GM18867 (cell line): ENCODE results near the gene CD40.

ENCODE experiments used
- ATAC-seq: cut with Tn5 transposase; IDR thresholded peaks from one replicate; pipeline ENCODE4 v1.9.1; 2021; ENCODE audit warnings: mild to moderate bottlenecking, moderate library complexity; ENCODE audit not compliant: unreplicated experiment

The CD40 gene

DNA sequence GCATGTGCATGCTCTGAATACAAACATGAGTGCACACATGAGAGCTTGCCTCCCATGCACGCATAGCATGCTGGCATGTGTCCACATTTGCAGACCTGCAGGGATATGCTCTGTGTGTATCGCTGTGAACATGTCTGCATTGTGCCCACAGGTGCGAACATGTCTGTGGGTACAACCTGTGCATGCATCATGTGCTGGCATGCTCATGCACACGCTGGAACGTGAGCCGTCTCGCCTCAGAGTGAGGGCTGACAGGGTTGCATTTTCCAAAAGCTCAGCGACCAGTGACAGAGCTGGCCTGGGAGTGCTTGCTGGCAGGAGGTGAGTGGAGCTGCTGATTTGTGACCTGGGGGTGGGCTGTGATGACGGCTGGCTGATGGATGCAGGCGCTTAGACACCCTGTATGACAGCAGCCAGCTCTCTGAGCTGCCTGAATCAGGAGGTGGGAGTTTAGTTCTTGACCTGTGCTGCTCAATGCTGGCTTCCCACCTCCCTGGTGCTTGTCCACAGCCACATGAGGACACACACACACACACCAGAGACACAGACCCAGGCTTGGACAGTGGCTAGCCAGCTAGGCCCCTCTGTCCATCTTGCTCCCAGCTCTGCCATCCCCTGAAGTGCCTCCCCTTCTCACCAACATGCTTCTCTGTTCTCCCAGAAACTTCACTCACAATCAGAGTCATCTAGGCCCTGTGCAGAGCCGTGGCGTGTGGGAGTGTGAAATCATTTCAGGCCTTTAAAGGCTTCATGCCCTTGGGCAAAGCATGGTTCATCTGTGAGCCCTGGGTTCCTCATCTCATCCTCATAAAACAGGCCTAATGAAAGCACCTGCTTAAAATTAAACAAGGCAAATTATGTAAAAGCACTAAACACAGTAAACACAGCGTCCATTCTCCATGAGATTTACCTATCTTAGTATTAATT, 51.4 kb downstream of the CD40 start:
- no peak for ATAC-seq

GRCh38 chr20:46171476-46171875, 53.4 kb downstream of the CD40 start:
- no peak for ATAC-seq

- no peak for ATAC-seq
Observed at GRCh38 chr20:46171909-46172308, 53.8 kb downstream of the CD40 start.

DNA sequence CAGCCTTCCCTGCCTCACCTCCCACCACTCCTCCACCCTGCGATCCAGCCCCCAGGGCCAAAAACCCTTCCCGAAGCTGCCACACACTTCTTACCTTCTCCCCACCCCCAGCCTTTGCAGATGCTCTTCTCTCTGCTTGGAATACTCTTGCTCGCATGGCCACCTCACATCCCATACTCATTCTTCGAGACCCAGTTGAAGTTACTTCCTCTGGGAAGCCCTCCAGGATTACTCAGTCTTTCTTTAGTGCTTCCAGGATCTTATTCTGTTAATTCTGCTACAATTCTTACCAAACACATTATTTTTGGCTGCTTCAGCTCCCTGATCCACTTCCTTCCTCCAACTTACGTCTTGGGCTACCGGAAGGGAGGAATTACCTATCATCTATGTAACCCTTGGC, 54.3 kb downstream of the CD40 start:
- ATAC-seq, result no peak

DNA sequence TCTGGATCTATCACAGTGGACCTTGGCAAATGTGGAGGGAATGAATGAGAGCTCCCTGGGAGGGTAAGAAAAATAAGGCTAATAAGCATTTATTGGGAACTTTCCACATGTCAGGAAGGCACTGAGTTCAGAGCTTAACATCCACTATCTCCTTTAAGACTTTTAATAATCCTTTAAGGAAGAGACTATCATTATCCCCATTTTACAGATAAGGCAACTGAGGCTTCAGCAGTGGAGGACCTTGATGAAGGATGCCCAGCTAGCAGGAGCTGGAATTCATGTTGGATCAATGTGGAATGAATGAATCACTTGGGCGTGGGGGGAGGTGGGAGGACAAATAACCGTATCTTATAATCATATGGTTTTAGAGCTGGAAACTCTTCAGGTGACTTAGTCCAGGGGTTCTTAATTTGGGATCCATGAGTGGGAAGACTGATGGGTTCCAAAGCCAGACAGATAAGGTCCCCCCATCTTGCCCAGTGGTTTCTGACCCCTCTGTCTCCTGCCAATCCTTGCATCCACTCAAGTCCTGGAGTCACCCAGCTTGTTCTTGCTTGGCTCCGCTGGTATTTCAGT, 54.9 kb downstream of the CD40 start:
- no peak for ATAC-seq

GRCh38 chr20:46173652-46174468, 55.7 kb downstream of the CD40 start:
- ATAC-seq, result no peak

DNA sequence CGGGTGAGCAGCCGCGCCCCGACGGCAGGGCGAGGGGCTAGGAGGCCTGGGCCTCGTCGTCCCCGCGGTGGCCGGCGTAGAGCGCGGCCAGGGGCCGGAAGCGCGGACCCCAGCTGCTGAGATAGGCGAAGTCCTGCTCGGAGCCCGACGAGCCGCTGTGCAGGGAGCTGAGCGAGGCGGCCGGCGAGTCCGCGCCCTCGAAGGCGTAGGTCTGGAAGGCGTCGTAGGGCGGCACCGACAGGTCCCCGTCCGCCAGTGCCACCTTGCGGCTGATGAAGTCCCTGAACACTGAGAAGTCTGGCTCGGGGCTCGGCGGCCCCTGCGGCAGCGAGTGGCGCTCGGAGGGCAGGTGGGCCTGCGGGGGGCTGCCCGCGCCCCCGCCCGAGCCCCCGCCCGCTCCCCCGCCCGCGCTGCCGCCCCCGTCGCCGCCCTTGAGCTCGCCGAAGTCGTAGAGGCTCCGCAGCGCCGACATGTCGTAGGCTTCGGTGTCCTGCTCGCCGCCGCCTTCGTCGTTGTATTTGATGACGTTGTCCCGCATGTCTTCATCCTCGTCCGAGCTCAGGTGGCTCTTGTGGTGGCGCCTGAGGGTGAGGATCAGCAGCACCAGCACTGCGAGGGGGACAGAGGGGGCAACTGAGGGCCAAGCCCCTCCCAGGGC, 56.5 kb downstream of the CD40 start:
- ATAC-seq, result no peak

DNA sequence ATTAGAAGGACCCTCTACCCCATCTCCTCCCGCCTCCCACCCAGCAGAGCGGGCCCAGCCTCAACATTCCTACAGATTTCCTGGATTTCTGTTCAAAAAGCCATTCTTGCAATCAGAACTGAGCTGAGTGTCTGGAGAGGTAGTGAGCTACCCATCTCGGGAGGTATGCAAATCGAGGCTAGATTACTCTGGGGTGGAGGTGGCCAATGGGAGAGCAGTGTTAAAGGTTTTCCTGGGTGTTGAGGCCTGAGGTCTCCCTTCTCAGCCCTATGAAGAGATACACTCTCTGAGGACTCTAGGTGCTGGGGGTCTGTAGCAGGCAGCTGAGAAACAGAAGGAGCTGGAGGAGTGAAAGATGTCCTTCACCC, 57.0 kb downstream of the CD40 start:
- no peak for ATAC-seq

DNA sequence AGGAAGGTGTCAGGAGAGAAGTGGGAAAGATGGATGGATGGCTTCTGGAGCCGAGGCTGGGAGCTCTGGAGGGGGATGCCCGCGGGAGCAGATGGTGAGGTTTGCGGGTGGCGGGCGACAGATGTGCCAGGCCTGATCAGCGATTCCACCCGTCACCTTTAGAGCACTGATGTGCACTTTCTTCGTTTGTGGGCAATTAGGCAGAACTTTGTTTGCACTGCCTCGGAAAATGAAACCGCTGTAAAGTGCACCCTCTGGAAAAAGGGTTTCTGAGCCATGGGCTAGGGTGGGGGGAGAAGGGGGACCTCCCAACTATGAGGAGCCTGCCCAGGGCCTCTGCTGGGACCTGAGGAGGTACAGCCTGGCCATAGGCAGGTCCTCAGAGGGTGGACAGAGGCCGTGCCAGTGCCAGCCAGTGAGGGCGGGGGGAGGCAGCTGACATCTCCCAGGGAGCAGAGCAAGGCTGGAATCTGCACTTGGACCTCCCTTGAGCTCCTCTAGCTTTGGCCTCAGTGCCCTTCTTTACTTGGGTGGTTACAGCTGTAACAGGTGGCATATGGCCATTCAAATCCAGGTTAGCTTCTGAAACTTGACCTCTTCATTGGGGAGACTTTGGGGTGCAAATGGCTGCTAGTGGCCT, 58.7 kb downstream of the CD40 start:
- ATAC-seq, result no peak

- no peak for ATAC-seq
Observed at GRCh38 chr20:46177768-46178167, 59.7 kb downstream of the CD40 start.

- no peak for ATAC-seq
Observed at GRCh38 chr20:46178891-46179290, 60.8 kb downstream of the CD40 start.
